LoVo (cell line): Measurements from ENCODE around the gene HEXD.
"Not testable (repeated sequence)": the region's sequence is repeated elsewhere in the genome, so short reads cannot be mapped to it uniquely, and the experiment has no call there.

Source experiments
- DNase-seq: peaks from one replicate; pipeline ENCODE4 v3.0.0-alpha.2; 2016; ENCODE audit warnings: low spot score

The HEXD gene

DNA sequence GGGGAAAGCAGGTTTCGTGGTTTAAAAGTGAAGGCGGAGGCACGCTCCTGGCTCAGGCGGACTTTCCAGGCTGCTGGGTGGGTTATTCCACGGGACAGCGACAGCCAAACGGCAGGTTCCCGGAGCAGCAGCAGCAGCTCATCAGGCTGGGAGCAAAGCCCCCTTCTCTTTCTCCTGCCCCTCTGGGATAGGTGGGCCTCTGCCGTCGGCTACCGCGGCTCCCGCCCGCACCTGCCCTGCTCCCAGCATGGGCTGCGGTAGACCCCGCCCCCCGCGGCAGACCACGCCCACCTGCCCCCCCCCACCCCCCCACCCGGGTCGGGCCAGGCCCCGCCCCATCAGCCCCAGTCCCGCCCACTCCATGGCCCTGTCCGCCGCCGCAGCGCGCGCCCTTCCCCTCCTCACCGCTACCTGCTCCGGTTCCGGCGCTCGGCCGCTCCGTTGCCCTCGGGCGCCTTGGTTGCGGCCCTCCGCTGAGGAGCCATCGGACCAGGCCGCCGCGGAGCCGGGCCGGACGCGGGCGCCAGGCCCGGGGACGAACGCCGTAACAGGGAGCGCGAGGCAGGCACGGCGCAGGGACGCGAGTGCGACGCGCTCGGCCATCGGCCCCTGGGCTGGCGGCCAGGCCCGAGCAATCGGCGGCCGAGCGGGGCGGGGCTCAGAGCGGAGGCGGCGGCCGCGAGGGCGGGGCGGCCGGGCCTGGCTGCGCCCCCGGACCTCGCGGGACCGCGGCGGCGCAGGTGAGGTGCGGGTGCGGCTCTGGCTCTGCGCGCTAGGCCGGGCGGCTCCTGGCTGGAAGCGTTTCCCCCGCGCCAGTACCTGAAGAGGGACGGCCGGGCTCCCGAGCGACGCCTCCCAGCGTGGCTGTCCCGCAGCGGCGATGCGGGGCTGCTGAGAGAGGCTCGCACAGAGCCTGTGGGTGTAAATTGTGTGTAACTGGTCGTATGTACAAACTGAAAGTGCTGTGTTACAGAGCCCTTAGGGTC, at the start of gene HEXD, which contains the start of gene OGFOD3:
Gene HEXD (plus strand): TSS at position 347 of the 986 bp plus-strand sequence. CDS start 1,453 bp downstream, outside the sequence.
Gene OGFOD3 (minus strand): TSS at position 586 of the 986 bp plus-strand sequence. CDS start 101 bp downstream, at position 485.
- peak; percentile 96 for DNase-seq

- DNase-seq = no peak
Measured at GRCh38 chr17:82369211-82369610, 48.9 kb upstream of the HEXD start.

DNA sequence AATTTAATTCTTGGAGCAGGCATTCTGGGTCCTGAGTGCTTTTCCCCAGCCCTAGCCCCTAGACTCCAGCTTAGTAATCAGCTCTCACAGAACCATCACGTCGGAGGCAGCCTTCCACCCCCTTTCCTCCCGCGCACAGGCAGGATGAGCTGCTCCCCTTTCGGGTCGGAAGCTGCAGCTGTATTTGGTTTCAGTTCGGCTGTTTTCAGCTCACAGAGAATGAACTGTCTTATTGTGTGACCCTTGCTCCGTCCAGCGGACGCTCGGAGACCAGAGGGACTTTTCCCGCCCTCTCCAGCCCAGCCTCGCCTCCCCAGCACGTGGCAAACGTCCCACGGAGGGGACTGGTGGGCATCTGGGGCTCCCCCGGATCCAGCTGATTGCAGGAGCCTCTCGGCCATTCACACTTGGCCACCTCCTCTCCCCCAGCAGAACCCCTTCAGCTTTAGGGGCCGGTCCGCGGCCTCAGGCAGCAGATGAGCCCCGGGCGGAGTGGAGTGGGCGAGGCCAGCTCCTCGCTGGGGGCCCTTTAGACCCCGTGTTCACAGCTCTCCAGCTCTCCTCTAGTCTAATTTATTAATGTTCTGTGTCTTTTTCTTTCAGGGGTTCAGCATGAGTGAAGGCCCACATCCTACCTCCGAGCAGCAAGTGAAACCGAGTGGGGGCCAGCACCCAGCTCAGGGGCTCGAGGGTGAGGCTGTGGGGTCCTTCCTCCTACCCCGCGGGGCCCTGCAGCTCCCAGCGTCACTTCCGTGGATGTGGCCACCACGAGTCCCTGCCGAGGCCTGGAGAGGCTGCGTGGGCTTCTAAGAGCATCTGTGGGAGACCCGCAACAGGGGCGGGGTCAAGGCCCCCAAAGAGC, 47.4 kb upstream of the HEXD start:
- no peak for DNase-seq

DNA sequence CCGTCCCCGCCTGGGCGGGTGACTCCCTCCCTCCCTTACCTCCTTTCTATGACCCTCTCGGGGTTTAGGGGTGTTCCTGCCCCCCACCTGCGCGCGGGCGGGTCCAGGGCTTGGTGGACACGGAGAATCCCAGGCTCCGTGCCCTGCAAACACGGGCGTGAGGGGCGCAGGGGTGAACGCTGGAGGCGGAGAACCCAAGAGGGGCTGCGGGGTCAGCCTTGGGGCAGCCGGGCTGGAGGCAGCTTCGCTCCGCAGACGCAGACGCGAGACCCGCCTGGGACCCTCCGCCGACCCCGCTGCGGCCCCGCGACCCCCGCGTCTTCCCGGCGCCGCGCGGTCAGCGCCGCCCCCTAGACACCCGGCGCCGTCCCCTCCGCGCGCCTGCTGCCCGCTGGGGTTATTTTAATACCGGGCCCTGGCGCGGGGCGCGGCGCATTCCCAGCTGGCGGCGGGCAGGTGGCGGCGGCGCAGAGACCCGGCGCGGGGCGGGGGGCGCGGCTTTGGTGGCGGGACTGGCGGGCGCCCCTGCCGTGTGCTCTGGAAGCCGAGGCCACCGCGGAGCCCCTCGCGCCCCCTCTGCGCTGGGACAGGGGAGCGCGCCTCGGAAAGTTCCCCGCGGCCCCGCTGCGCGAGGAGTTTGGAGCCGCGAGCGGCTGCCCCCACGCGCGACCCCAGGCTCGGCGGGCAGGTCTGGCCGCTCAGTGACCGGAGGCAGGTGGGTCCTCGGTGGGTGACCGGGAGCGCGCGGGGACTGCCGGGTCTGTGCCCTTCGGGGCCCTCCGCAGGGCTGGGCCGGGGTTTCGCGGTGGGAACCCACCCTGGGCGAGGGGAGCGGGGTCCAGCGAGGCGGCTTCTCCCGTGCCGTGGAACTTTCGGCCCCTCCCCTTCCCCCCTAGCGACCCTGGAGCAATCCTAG, 46.6 kb upstream of the HEXD start, which contains the start of gene UTS2R:
Gene UTS2R (plus strand): TSS at position 433 of the 916 bp plus-strand sequence. CDS start 2,560 bp downstream, outside the sequence.
- no peak for DNase-seq

DNA sequence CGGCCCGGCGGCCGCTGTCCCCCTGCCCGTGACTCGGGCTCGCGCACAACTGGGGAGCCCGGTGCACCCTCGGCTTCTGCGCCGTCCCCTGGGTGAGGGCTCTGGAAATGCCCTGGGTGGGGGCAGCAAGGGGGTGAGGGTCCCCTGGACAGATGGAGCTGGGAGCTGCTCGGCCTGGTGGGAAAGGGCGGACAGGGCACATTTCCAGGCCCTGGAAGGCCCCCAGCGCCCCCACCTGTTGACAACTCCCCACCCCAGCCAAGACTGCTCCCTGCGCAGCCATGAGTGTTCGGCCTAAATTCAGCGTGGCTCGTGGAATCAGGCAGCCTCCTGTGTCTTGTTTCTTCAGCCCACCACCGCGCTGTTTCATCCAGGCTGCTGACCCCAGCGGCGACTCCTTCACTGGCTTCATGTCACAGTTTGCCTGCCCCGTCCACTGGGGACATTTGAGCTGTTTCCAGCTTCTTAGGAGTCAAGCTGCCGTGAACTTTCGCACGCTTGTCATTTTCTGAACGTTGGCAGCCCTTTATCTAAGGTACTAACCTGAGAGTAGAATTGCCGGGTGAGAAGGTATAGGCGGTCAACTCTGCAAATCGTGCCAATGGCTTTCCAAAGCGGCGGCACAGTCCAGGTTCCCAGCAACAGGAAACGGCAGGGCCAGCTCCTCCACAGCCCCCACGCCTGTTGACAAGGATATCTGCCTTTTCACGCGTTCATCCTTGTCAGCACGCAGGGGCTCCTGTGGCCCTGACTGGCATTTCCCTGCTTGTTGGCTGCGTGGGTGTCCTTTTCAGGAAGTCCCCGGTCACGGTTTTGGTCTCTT, 45.7 kb upstream of the HEXD start:
- DNase-seq = no peak

DNA sequence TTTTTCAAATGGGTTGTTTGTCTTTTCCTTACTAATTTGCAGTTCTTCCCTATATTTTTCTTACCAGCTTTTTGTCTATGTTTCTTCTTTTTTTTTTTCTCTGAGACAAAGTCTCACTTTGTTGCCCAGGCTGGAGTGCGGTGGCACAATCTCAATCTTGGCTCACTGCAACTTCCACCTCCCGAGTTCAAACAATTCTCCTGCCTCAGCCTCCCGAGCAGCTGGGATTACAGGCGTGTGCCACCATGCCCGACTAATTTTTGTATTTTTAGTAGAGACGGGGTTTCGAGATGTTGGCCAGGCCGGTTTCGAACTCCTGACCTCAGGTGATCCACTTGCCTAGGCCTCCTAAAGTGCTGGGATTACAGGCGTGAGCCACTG, 45.1 kb upstream of the HEXD start:
- not testable (repeated sequence) for DNase-seq

DNA sequence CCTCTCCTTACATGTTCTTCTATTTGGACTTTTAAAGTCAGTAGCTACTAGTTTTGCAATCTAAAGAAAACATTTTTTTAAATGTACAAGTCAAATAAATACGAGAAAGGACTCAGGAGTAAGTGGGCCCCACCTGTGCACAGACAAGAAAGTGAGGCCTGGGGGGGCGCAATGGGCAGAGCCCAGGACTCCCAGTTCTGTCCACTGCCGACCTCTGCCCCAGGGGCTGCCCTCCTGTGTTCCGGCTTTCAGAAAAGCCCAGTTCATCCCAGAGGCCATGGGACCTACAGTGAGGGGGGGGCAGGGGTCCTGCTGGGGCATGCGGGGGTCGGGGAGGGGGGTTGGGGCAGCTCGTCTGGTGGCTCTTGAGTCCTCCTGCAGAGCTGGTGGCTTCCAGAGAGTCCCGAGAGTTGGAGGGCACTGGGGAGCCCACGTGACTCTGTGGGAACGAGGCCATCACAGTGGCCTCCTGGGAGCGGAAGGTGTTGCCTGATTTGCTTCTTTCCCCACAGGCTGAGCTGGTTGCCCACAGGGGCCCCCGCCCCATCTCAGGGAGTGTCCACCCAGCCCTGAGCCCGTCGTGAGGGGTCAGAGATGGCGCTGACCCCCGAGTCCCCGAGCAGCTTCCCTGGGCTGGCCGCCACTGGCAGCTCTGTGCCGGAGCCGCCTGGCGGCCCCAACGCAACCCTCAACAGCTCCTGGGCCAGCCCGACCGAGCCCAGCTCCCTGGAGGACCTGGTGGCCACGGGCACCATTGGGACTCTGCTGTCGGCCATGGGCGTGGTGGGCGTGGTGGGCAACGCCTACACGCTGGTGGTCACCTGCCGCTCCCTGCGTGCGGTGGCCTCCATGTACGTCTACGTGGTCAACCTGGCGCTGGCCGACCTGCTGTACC, 44.2 kb upstream of the HEXD start:
- no peak for DNase-seq

DNA sequence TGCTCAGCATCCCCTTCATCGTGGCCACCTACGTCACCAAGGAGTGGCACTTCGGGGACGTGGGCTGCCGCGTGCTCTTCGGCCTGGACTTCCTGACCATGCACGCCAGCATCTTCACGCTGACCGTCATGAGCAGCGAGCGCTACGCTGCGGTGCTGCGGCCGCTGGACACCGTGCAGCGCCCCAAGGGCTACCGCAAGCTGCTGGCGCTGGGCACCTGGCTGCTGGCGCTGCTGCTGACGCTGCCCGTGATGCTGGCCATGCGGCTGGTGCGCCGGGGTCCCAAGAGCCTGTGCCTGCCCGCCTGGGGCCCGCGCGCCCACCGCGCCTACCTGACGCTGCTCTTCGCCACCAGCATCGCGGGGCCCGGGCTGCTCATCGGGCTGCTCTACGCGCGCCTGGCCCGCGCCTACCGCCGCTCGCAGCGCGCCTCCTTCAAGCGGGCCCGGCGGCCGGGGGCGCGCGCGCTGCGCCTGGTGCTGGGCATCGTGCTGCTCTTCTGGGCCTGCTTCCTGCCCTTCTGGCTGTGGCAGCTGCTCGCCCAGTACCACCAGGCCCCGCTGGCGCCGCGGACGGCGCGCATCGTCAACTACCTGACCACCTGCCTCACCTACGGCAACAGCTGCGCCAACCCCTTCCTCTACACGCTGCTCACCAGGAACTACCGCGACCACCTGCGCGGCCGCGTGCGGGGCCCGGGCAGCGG, 43.4 kb upstream of the HEXD start:
- no peak for DNase-seq

DNA sequence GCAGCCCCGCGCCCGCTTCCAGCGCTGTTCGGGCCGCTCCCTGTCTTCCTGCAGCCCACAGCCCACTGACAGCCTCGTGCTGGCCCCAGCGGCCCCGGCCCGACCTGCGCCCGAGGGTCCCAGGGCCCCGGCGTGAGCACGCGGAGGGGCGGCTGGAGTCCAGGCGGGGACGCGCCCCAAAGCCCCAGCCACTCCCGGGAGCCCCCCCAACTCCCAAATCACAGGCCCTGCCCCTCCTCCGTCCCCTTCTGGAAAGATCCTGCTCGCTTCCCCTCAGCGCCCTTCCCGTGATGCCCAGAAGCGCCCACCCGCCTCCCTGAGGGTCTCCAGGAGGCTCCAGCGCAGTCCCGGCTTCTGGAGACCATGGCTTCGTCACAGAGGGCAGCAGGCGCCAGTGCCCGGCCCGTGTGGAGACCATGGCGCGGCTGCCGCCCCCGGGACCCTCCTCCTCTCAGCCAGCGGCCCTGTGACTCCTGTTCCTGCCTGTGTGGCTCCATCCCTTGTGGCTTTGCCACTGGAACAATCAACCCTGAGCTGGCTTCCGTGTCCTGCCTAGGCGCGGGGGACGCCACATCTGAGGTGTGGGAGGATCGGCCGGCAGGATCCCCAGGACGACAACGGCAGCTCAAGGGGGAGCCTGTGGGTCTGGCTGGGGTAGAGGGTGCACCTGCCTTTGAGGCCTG, 42.6 kb upstream of the HEXD start:
- no peak for DNase-seq

DNA sequence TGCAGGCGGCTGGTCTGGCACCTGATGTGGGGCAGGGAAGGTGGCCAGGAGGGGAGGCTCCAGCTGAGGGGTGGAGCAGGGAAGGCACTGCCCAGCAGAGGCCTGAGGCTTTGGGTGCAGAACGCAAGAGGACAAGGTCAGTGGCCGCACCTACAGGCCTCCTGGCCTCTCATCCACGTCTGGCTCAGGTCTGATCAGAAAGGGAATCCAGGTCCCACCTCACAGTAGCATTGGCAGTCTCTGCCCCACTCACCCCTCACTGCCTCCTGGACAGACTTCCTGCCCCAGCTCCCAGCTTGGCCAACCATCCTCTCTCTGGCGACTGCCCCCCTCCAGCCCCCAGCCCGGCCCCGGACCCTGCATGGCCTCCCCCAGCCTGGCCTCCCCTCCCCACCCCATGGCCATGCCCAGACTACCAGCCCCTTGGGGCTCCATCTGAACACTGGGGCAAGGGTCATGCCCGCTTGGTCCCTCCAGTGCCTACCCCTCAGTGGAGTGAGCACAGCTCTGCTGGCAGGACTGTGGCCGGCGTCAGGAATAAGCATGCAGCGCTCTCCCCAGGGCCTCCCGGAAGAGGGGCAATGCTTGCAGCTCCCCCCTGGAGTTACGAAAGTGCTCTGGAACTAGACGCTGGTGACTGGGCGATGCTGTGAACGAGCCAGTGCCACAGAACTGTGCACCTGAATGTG, 42.0 kb upstream of the HEXD start:
- DNase-seq = no peak

GRCh38 chr17:82377294-82377693, 40.9 kb upstream of the HEXD start:
- not testable (repeated sequence) for DNase-seq

DNA sequence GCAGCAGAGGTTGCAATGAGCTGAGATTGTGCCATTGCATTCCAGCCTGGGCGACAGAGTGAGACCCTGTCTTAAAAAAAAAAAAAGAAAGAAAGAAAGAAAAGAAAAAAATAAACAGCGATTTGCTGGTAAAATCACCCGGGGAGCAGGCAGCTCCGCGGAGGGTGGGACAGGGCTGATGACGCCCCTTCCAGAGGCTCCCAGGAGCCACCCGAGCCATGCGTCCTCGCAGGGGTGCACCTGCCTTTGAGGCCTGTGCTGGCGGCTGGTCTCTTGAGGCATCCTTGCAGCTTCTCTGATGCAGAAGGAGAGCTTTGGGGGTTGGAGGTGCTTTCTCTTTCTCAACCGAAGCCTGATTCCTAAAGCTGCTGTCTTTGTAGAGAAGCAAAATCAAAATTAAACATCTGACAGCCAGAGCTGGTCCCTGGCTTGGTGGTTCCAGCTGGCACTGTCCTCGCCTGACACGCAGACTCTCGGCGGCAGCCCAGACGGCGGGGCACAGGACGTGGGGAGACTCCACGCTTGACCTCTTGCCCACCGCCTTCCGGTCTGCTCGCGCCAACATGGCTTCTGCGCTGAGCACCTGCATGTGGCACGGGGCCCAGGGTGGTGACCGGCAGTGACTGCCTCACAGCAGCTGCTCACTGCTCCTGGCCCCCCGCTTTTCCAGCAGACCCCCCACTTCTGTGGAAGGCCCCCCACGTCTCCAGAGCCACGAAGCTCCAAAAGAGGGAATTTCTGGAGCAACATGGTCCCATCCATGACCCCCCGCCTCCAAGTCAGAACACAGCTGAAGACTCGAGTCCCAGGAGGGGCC, 40.0 kb upstream of the HEXD start:
- no peak for DNase-seq

DNA sequence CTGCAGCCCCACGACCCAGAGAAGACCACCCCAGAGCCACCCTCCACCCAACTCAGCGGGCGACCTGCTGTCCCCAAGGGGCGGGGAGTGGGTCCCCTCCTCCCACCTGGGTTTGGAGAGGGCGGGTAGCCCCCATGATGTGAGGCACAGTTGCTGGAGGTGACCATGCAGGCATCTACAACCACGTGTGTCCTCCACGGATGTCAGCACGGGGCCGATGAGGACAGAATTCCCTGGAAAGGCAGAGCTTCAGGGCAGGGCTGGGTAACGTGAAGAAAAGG, 39.5 kb upstream of the HEXD start:
- DNase-seq = no peak

GRCh38 chr17:82380860-82381702, 37.1 kb upstream of the HEXD start:
- DNase-seq = no peak

GRCh38 chr17:82381703-82382009, 36.5 kb upstream of the HEXD start:
- DNase-seq = not testable (repeated sequence)
